HG02763 (cell line): ENCODE data around the gene EPHA1.

ENCODE experiments used
- ATAC-seq: cut with Tn5 transposase; IDR thresholded peaks from one replicate; pipeline ENCODE4 v1.9.1; 2021; ENCODE audit warnings: mild to moderate bottlenecking, moderate library complexity; ENCODE audit not compliant: unreplicated experiment

The EPHA1 gene

DNA sequence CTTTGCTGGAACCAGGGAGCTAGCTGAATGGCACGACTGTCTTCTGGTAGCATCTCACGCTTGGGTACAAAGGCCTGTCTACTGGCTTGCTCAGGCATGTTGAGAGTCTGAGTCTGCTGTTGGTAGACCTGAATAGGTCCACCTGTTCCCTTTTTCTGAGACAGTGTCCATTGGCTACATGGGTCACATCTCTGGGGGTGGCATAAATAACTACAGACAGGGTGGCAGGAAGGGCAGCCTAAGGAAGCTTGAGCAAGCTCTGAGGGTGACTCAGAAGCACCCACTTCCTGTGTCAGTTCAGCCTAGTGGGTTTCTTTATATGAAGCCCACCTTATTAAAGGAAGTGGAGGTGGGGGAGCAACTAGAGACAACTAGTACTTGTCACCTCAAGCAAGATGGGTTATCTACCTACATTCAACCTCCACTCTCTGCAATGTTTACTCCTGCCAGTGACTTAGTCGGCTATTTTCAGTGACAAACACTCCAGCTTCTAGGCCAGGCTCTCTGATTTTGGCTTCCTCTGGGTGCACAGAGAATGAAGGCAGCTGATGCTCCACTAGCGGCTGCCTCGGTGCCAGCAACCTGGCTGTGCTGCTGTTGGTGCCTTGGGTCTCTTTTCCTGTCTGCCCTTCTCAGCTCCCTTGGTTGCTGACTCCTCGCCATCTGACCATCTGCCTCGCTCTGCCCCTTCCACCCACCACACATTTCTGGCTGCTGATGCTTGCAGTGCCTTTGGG lies 33.2 kb downstream of the EPHA1 start:
- ATAC-seq = no peak

DNA sequence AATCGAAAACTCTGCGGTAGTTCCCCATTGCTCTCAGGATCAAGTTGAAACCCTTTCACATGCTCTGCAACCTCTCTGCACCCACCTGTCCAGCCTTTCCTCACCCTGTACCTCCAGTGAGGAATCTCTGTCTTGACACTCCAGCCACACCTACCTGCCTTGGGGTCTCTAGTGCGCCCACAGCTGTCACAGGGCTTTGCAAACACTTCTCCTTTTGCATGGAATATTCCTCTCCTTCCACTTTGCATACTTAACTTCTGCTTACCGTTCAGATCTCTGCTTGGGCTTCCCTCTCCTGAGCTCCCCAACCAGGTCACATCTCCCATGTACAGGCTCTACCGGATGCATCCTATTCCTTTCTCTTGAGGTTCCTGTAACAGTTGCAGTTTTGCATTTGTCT lies 34.1 kb downstream of the EPHA1 start:
- ATAC-seq = no peak

DNA sequence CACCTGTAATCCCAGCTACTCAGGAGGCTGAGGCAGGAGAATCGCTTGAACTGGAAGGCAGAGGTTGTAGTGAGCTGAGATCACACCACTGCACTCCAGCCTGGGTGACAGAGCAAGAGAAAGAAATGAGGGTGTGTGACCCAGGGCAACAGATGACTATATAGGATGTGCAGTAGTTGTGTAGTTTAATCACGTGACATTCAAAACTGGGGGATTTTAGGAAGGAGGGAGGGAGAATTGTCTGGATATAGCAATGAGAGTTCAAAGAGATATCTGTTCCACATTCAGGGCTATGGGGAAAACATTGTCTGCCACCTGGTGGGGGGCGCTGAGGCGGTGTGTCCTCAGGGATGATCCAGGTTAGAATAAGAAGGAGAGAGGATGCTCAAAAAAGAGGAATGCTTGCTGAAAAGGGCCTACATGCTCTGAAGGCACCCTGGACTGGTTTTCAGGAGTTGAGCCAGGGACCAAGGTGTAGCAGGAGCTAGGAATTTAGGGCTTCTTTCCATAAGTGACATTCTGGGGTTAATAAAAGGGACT lies 35.3 kb downstream of the EPHA1 start:
- no peak for ATAC-seq

- ATAC-seq = no peak
Observed at GRCh38 chr7:143372070-143372469, 36.6 kb downstream of the EPHA1 start.

DNA sequence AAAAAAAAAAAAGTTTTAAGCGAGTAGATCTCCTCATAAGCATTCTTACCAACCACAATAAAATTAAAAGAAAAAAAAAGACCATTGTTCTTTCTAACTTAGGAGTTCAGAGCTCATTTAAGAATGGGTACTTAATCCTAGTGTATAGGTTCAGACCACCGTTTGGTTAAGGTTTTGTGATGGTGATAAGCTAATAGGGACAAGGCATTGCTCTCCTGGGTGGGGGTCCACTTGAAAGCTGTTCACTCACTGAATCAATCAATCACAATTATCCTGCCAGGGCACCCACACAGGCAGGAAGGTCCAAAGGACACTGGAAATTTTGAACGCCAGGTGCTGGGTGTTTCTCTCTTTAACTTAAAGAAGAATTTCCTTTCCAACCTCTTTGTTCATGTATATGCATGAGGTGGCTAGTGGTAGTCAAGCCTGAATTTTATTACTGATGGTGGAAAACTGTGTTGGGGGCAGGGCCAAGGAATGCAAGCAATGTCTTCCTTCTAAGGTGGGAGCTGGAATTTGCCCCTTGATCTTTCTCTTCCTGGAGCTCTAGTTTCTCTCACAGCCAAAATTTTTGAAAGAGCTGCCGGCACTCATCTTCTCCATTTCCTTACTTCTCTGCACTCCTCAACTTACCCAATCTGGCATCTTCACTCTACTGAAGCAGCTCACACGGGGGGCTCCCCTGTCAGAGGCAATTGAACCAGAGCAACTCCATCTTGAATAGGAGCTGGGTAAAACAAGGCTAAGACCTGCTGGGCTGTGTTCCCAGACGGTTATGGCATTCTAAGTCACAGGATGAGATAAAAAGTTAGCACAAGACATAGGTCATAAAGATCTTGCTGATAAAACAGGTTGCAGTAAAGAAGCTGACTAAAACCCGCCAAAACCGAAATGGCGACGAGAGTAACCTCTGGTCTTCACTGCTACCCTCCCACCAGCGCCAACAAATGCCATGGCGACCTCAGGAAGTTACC lies 38.7 kb downstream of the EPHA1 start:
- ATAC-seq = no peak

- ATAC-seq = no peak
Observed at GRCh38 chr7:143368387-143368786, 40.3 kb downstream of the EPHA1 start.

- no peak for ATAC-seq
Observed at GRCh38 chr7:143367972-143368371, 40.7 kb downstream of the EPHA1 start.

- no peak for ATAC-seq
Observed at GRCh38 chr7:143363016-143363937, 45.4 kb downstream of the EPHA1 start.

- no peak for ATAC-seq
Observed at GRCh38 chr7:143362131-143363015, 46.3 kb downstream of the EPHA1 start, which contains the start of gene FAM131B. Gene FAM131B, minus strand, starts transcription at chr7:143362713. Its CDS starts 110 bp downstream, at chr7:143362603.

DNA sequence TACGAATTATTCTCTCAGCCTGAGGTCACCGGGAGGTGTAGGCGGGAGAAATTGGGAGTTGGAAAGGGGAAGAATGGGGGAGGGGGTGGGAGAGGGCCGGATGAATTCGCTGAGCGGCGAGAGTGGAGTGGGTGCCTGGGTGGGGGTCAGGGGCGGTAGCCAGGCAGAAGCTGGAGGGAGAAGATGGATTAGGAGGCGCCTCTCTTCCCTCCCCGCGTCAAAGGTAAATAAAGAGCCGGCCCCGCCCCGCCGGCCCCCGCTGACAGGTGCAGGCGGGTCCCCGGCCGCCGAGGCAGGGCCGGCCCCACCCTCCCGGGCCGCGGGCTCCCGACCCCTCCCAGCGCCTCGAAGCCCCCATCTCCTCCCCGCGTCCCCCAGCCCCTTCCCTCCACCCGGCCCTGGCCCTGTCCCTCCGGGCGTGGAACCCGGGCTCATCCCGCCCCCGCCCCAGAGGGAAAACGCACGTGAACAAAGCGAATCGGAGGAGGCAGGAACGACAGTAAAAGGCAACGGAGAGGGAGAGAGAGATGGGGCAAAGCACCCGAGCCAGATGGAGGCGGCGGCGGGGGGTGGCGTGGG lies 47.0 kb downstream of the EPHA1 start:
- ATAC-seq = no peak

- no peak for ATAC-seq
Observed at GRCh38 chr7:143360788-143361551, 47.7 kb downstream of the EPHA1 start.

GRCh38 chr7:143359771-143360353 lies 48.8 kb downstream of the EPHA1 start:
- ATAC-seq = no peak

- no peak for ATAC-seq
Observed at GRCh38 chr7:143358626-143359025, 50.0 kb downstream of the EPHA1 start.

DNA sequence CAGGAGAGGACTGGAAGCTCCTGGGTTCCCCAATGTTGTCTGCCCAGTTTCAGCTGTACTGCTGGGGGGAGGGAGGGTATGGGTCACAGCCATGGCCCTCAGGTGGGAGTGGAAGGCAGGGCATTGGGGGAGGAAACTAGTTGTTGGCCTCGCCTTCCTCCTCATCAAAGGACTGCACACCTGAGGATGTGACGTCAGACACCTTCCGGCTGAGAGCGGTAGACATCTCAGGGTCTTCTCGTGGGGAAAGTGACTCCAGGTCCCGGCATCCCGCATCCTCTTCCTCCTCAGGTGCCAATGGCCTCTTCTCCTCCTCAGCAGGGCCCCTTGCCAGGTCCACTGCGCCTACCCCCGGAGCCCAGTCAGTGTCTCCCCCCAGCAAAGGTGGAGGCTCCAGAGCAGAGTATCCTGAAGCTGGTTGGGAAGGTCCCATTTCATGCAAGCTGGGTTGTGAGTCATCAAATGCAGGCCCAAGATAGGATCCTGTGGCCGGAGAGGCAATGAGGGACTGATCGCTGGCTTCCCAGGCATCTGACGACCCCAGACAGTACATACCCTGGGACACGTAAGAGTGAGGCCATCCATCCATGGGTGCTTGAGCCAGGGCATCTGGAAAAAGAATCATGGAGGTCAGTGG lies 52.1 kb downstream of the EPHA1 start:
- no peak for ATAC-seq

DNA sequence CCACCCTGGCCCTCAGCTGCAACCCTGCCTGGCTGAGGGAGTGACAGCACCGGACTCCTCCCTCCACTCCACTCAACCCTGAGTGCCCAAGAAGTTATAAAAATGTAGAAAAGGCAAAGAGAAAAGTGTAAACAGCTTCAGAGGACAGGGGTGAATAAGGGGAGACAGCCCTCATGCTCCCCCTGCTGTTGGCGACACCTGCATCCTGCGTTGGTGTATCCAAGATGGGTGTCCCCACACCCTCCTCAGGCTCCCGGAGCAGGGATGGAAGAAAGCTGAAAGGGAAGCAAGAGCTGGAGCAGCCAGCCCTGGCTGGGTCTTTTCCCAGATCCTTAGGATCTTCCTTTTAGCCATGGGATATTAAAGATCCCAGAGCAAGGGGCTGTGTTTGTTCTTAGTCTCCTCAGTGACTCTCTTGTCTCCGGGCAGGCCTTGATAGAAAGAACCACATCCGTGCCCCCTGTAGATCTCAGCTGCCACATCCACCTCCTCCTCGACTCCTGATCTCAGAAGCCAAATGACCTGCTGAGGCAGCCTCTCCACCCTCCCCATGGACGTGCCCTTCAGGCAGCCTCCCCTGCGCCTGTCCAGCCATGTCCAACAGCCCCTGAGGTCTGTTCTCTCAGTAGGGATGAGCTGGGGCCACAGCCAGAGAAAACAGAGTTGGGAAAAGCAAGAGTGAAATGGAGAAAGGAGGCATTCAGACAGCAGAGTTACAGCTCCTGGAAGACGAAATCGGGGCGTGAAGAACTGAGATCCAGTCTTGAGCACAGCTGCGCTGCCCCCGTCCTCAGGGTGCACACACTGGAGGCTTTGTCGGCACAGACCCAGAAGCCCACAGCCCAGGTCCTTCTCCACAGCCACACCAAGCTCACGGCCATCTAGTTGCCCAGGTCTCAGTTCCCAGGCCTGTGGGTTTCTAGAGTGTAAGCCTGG lies 52.9 kb downstream of the EPHA1 start:
- no peak for ATAC-seq

DNA sequence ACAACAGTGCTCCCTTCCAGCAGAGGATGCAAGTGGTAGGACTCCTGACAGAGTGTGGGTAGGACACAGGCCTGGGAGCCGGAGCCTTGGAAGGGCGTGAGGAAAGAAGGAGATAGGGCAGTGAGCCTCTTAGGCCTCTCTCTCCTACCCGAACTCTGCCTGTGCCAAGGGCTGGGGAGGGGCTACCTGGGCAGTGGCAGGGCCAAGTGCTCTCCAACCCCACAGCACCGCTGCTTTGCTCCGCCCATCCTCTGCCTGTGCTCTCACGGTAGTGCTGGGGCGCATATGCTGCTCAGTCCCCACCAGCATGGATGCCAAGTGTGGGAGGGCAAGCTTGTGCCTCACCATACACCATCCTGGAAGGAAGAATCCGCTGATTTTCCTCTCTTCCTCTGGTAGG lies 53.7 kb downstream of the EPHA1 start:
- no peak for ATAC-seq

GRCh38 chr7:143354376-143354775 lies 54.3 kb downstream of the EPHA1 start:
- ATAC-seq = no peak
